Suprapubic skin (tissue), 4 donors: Measurements from ENCODE around the gene HUS1B. TPM values are rescaled to one million over a fixed set of nuclear protein-coding genes. Genes with fewer than 3 reads are reported as not detected.

Experiments
- DNase-seq, 2 donors: peaks; one replicate each; pipeline ENCODE4 v3.0.0-alpha.2; 2019; ENCODE audit warnings: low spot score in 2 of 2
- H3K27ac ChIP-seq: fragments of 200-600 bp; sonication (generic); one replicate; pipeline ENCODE4 v1.5.1; 2019
- H3K27me3 ChIP-seq: fragments of 200-600 bp; sonication (generic); one replicate; pipeline ENCODE4 v1.5.1; 2019
- H3K36me3 ChIP-seq: fragments of 200-600 bp; sonication (generic); one replicate; pipeline ENCODE4 v1.5.1; 2019
- H3K4me1 ChIP-seq: fragments of 200-600 bp; sonication (generic); one replicate; pipeline ENCODE4 v1.5.1; 2019
- H3K4me3 ChIP-seq: fragments of 200-600 bp; sonication (generic); one replicate; pipeline ENCODE4 v1.5.1; 2019; ENCODE audit warnings: mild to moderate bottlenecking
- H3K9me3 ChIP-seq: fragments of 200-600 bp; sonication (generic); one replicate; pipeline ENCODE4 v1.5.1; 2019
- EP300 ChIP-seq: sonication (generic); formaldehyde crosslinking; IDR thresholded peaks from one replicate; pipeline ENCODE4 v1.6.1; 2017; ENCODE audit warnings: antibody characterized with exemption
- POLR2A ChIP-seq, 2 donors: fragments of 450-650 bp; IDR thresholded peaks; one replicate each; pipeline ENCODE4 v1.6.1; 2017; ENCODE audit warnings: antibody characterized with exemption in 2 of 2, mild to moderate bottlenecking in 2 of 2, moderate library complexity in 2 of 2
- POLR2AphosphoS5 ChIP-seq, 3 donors: sonication (generic); formaldehyde crosslinking; IDR thresholded peaks; one replicate each; pipeline ENCODE4 v1.6.1; 2017; ENCODE audit warnings: antibody characterized with exemption in 3 of 3
- WGBS: methylation state at CpG from one replicate; pipeline ENCODE4 v1.1.5; 2018; 5-methylcytosine and 5-hydroxymethylcytosine counted together
- total RNA-seq, 4 donors: library from RNA; depleted of rRNA; stranded (reverse); fragments of >200 nt; gene quantifications; one replicate each; pipeline ENCODE4 v1.1.0, GENCODE V29; 2016
- TF ChIP-seq, protein P1 (sequence below), 2 donors: fragments of 200-600 bp in 1 of 2; fragments of 450-650 bp in 1 of 2; sonication (generic) in 1 of 2; IDR thresholded peaks; one replicate each; pipeline ENCODE4 v1.5.1; 2016 to 2019; ENCODE audit warnings: antibody characterized with exemption in 2 of 2, mild to moderate bottlenecking in 1 of 2, moderate library complexity in 1 of 2

Gene HUS1B
- total RNA-seq, 4 donors from 2014 or later: 0.68 to 8.8 (median 3.1) TPM

DNA sequence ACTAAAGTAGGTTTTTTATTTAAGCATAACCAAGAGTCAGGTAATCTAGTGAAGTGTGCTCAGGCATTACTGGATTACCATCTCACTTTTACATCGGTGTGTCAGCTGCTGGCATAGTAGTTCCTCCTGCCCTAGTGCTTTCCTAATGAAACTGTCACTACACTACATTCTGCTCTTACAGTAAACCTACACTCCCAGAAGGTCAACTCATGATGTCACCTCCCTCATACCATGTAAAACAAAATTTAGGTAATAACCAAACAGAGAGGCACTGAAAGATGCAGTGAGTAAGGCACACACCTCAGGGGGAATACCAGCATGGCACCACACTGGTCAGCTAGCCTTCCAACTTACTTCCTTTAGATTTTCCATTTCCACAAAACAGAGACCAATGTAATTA is 23.3 kb downstream of the HUS1B start:
- no peak for TF ChIP-seq POLR2A (IDR thresholded peaks at IDR 0.05)
- TF ChIP-seq EP300: no peak
- TF ChIP-seq POLR2AphosphoS5 (IDR thresholded peaks at IDR 0.05): no peak
- TF ChIP-seq, protein P1, sequence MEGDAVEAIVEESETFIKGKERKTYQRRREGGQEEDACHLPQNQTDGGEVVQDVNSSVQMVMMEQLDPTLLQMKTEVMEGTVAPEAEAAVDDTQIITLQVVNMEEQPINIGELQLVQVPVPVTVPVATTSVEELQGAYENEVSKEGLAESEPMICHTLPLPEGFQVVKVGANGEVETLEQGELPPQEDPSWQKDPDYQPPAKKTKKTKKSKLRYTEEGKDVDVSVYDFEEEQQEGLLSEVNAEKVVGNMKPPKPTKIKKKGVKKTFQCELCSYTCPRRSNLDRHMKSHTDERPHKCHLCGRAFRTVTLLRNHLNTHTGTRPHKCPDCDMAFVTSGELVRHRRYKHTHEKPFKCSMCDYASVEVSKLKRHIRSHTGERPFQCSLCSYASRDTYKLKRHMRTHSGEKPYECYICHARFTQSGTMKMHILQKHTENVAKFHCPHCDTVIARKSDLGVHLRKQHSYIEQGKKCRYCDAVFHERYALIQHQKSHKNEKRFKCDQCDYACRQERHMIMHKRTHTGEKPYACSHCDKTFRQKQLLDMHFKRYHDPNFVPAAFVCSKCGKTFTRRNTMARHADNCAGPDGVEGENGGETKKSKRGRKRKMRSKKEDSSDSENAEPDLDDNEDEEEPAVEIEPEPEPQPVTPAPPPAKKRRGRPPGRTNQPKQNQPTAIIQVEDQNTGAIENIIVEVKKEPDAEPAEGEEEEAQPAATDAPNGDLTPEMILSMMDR (IDR thresholded peaks at IDR 0.05): no peak
- no peak overlapping the region for H3K27ac ChIP-seq
- DNase-seq: no peak
- WGBS: 90% methylated on average over 1 of the region's 1 CpG
- H3K4me3 ChIP-seq: no peak overlapping the region
- H3K27me3 ChIP-seq: no peaks in the 10 kb centered on the region
- no peaks in the 10 kb centered on the region for H3K9me3 ChIP-seq
- peaks cover 13% of the 10 kb centered on the region for H3K36me3 ChIP-seq
- no peaks in the 10 kb centered on the region for H3K4me1 ChIP-seq

DNA sequence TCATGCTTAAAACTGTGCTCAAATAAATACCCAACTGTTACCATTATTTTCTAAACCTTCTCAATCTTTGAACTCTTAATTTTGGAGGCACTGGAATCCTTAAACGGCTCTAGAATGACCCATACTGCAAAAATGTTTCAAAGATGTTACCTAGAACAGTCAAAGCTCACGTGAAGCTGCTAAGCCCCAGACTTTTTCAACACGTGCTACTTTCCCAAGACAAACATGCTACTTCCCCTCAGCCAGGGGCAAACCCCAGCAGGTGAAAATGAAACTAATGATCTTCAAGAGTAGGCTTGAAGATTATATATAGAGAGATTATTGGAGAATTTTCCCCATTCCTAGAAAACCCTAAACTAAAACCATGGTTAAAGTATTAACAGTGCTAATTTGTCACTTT is 28.1 kb downstream of the HUS1B start:
- no peak for DNase-seq
- Histone ChIP-seq H3K9me3 (no peaks in the 10 kb centered on the region), H3K27me3 (no peaks in the 10 kb centered on the region), H3K36me3 (peaks cover 2% of the 10 kb centered on the region), H3K4me3 (no peak overlapping the region), H3K27ac (no peak overlapping the region), H3K4me1 (no peaks in the 10 kb centered on the region)
- WGBS: 86% methylated on average over 3 of the region's 3 CpGs
- TF ChIP-seq POLR2AphosphoS5 (IDR thresholded peaks at IDR 0.05): no peak
- no peak for TF ChIP-seq EP300
- TF ChIP-seq POLR2A (IDR thresholded peaks at IDR 0.05): no peak
- TF ChIP-seq, protein P1 (IDR thresholded peaks at IDR 0.05): no peak

DNA sequence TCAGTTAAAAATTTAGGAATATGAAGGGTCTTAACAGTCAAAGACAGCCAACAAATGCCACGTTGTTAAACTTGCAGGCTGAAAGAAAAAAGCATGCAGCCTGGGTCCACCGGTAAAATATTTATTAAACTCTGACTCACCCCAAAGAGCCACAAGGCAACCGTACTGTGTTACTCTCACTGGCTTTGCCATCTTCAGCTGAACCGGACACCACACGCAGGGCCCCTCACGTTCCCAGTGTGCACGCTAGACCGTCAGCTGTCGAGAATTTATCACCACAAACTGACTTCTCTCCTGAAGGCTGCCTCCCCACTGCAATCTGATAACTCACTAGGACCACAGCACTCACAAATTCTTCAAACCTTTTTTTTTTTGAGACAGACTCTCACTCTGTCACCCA is 30.7 kb downstream of the HUS1B start:
- Histone ChIP-seq H3K4me1 (no peaks in the 10 kb centered on the region), H3K27ac (no peak overlapping the region), H3K27me3 (no peaks in the 10 kb centered on the region), H3K4me3 (no peak overlapping the region), H3K36me3 (peaks cover 4% of the 10 kb centered on the region), H3K9me3 (no peaks in the 10 kb centered on the region)
- TF ChIP-seq POLR2AphosphoS5 (IDR thresholded peaks at IDR 0.05) (no peak), POLR2A (IDR thresholded peaks at IDR 0.05) (no peak), EP300 (no peak)
- TF ChIP-seq, protein P1 (IDR thresholded peaks at IDR 0.05): no peak
- 79% methylated on average over 9 of the region's 9 CpGs for WGBS
- DNase-seq: no peak

DNA sequence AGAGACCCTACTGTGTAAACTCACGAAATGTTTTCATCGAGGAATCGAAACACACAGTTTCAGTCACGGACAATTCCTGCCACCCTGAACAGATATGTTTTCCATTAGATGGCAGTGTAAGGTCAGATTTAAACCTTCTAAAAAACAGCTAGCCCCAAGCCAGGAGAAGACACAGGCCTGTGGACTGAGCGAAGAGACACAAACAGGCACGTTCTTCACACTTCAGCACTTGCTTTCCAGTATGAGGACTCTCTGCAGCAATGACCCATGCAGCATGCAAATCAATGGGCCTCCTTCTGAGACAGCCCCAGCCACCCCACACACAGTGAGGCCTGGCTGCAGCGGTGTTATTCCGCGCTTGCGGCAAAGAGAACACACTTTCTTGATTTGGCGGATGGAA is 31.9 kb downstream of the HUS1B start:
- no peak overlapping the region for H3K4me3 ChIP-seq
- no peak for DNase-seq
- no peaks in the 10 kb centered on the region for H3K4me1 ChIP-seq
- H3K9me3 ChIP-seq: no peaks in the 10 kb centered on the region
- peaks cover 12% of the 10 kb centered on the region for H3K36me3 ChIP-seq
- 93% methylated on average over 10 of the region's 11 CpGs for WGBS
- H3K27ac ChIP-seq: no peak overlapping the region
- no peaks in the 10 kb centered on the region for H3K27me3 ChIP-seq
- TF ChIP-seq POLR2AphosphoS5 (IDR thresholded peaks at IDR 0.05): no peak
- no peak for TF ChIP-seq EP300
- no peak for TF ChIP-seq POLR2A (IDR thresholded peaks at IDR 0.05)
- TF ChIP-seq, protein P1 (IDR thresholded peaks at IDR 0.05): no peak

DNA sequence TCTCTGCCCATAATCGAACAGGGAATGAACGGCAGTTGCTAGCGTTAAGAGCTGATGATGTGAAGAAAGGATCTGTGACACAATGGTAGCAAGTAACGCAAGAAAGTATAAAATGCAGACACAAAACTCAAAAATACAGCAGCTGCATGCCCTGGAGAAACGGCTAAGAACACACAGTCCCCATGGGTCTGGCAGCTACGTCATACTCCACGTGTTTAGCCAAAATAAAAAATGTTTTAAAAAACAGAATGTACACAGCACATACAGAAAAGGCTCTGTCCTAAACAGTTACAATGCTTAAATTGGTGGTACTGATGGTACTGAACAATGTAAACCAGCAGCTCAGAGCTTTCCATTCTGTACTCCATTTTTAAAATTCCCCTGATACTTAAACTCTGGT is 34.4 kb downstream of the HUS1B start:
- no peak overlapping the region for H3K4me3 ChIP-seq
- H3K27ac ChIP-seq: no peak overlapping the region
- H3K4me1 ChIP-seq: no peaks in the 10 kb centered on the region
- peaks cover 12% of the 10 kb centered on the region for H3K36me3 ChIP-seq
- 92% methylated on average over 7 of the region's 7 CpGs for WGBS
- no peak for TF ChIP-seq EP300
- TF ChIP-seq, protein P1 (IDR thresholded peaks at IDR 0.05): no peak
- no peak for DNase-seq
- H3K9me3 ChIP-seq: no peaks in the 10 kb centered on the region
- H3K27me3 ChIP-seq: no peaks in the 10 kb centered on the region
